ENCODE results near the gene TNS4. TPM values are rescaled to one million over a fixed set of nuclear protein-coding genes. Genes with fewer than 3 reads are reported as not detected.

The TNS4 gene
- not detected in 2 replicates for total RNA-seq

GRCh38 chr17:40501499-40501911, at the start of gene TNS4:
TNS4 (minus strand) TSS chr17:40501623; CDS start chr17:40496425, 5,198 bp downstream.

GRCh38 chr17:40443196-40443987, 58.0 kb downstream of the TNS4 start, which contains the start of gene IGFBP4:
IGFBP4 (plus strand) TSS chr17:40443450; CDS start chr17:40443736, 286 bp downstream.

Other genes with a start within 250 kb of the TNS4 start
- gene CDC6, start 213.7 kb downstream of the TNS4 start, total RNA-seq: 4.1 and 5.3 TPM in 2 replicates
- gene RARA, start 192.4 kb downstream of the TNS4 start, total RNA-seq: 6.0 and 8.8 TPM in 2 replicates
- 3.1 and 3.5 TPM in 2 replicates for gene GJD3, start 136.9 kb downstream of the TNS4 start, total RNA-seq
- 16.1 and 20.0 TPM in 2 replicates for gene TOP2A, start 83.7 kb downstream of the TNS4 start, total RNA-seq
- 242 and 387 TPM in 2 replicates for gene IGFBP4, start 58.2 kb downstream of the TNS4 start, total RNA-seq
- under 0.01 TPM in 1 of 2 replicates, not detected in the other for gene CCR7, start 63.8 kb upstream of the TNS4 start, total RNA-seq
- 72.3 and 106 TPM in 2 replicates for gene SMARCE1, start 146.2 kb upstream of the TNS4 start, total RNA-seq
- gene KRT222, start 163.6 kb upstream of the TNS4 start, total RNA-seq: 0.22 and 0.60 TPM in 2 replicates
- not detected in 2 replicates for gene KRT24, start 202.1 kb upstream of the TNS4 start, total RNA-seq